PFSK-1 (cell line): ENCODE results near the gene SLC1A7.

Source experiments
- FOXP2 ChIP-seq: optimal IDR thresholded peaks from 2 replicates; pipeline ENCODE3; 2011; ENCODE audit warnings: borderline replicate concordance, control low read depth, inconsistent platforms; ENCODE audit not compliant: insufficient read depth; ENCODE audit errors: extremely low read length, extremely low read depth
- POLR2AphosphoS5 ChIP-seq: IDR thresholded peaks from 2 replicates; pipeline ENCODE4 v1.6.1; 2012; ENCODE audit warnings: low read depth, mild to moderate bottlenecking, control low read depth, low read length, moderate library complexity
- TAF1 ChIP-seq: IDR thresholded peaks from 2 replicates; pipeline ENCODE4 v1.6.1; 2012; ENCODE audit warnings: low read length, control low read depth, borderline replicate concordance; ENCODE audit not compliant: insufficient read depth
- TF ChIP-seq, protein P1 (sequence below), 2 experiments: IDR thresholded peaks; 2 replicates each; pipeline versions ENCODE4 v1.6.1 to v1.8.0; 2011 to 2012; ENCODE audit warnings: low read depth in 2 of 2, low read length in 2 of 2, control low read depth in 1 of 2, inconsistent platforms in 1 of 2, mild to moderate bottlenecking in 1 of 2, moderate library complexity in 1 of 2; ENCODE audit not compliant: insufficient read depth in 1 of 2

DNA sequence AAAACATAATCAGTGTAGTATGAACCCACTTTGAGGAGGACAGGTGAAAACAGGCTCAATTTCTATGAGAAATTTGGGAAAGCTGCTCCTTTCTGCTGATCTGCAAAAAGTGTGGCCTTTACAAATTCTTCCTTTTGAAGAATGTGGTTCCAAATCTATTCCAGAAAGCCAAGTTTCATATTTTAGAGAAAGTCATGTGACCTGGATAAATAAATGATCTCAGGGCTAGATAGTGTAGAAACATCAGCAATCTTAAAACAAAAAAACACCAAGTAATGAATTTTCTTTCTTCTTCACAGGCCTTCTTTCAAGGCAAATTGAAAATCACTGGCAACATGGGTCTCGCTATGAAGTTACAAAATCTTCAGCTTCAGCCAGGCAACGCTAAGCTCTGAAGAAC lies 92.1 kb downstream of the SLC1A7 start:
- TF ChIP-seq POLR2AphosphoS5 (no peak), TAF1 (no peak), FOXP2 (no peak)
- TF ChIP-seq, protein P1, sequence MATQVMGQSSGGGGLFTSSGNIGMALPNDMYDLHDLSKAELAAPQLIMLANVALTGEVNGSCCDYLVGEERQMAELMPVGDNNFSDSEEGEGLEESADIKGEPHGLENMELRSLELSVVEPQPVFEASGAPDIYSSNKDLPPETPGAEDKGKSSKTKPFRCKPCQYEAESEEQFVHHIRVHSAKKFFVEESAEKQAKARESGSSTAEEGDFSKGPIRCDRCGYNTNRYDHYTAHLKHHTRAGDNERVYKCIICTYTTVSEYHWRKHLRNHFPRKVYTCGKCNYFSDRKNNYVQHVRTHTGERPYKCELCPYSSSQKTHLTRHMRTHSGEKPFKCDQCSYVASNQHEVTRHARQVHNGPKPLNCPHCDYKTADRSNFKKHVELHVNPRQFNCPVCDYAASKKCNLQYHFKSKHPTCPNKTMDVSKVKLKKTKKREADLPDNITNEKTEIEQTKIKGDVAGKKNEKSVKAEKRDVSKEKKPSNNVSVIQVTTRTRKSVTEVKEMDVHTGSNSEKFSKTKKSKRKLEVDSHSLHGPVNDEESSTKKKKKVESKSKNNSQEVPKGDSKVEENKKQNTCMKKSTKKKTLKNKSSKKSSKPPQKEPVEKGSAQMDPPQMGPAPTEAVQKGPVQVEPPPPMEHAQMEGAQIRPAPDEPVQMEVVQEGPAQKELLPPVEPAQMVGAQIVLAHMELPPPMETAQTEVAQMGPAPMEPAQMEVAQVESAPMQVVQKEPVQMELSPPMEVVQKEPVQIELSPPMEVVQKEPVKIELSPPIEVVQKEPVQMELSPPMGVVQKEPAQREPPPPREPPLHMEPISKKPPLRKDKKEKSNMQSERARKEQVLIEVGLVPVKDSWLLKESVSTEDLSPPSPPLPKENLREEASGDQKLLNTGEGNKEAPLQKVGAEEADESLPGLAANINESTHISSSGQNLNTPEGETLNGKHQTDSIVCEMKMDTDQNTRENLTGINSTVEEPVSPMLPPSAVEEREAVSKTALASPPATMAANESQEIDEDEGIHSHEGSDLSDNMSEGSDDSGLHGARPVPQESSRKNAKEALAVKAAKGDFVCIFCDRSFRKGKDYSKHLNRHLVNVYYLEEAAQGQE (IDR thresholded peaks at IDR 0.05; ENCODE audit: insufficient read depth in 1 of 2, low read depth in 2 of 2, low read length in 2 of 2) = no peak
